HepG2 (cell line): ENCODE results near the gene PTCD2. TPM values are rescaled to one million over a fixed set of nuclear protein-coding genes. Genes with fewer than 3 reads are reported as not detected.
A peak's percentile ranks its signal among the peaks of the same experiment; 100 is the strongest.

Experiments
- HOXA3 ChIP-seq: sonication (generic); formaldehyde crosslinking; IDR thresholded peaks from 2 replicates; pipeline ENCODE4 v1.5.0; 2020; ENCODE audit warnings: missing genetic modification reagents
- ISL2 ChIP-seq: sonication (generic); formaldehyde crosslinking; IDR thresholded peaks from 2 replicates; pipeline ENCODE4 v1.5.0; 2020; ENCODE audit warnings: missing genetic modification reagents
- NFKB2 ChIP-seq: sonication (generic); formaldehyde crosslinking; IDR thresholded peaks from 2 replicates; pipeline ENCODE4 v1.4.0; 2020; ENCODE audit warnings: missing genetic modification reagents, borderline replicate concordance
- PAXIP1 ChIP-seq: sonication (generic); formaldehyde crosslinking; conservative IDR thresholded peaks from 2 replicates; pipeline ENCODE4 v1.4.0; 2020; ENCODE audit warnings: mild to moderate bottlenecking, missing genetic modification reagents, moderate library complexity
- SIN3B ChIP-seq: fragments of 150-350 bp; IDR thresholded peaks from 2 replicates; pipeline ENCODE4 v1.6.1; 2014; ENCODE audit warnings: low read length
- ZBTB21 ChIP-seq: sonication (generic); formaldehyde crosslinking; IDR thresholded peaks from 2 replicates; pipeline ENCODE4 v1.4.0; 2020; ENCODE audit warnings: missing genetic modification reagents
- ZBTB7A ChIP-seq: sonication (generic); formaldehyde crosslinking; IDR thresholded peaks from 2 replicates; pipeline ENCODE4 v1.8.0; 2022; ENCODE audit warnings: mild to moderate bottlenecking, missing genetic modification reagents
- polyA plus RNA-seq, 8 experiments: library from polyadenylated mRNA; depleted of rRNA in 3 of 8; stranded (reverse) in 7 of 8; unstranded in 1 of 8; fragments of >200 nt; fragmentation: Illumina TruSeq in 4 of 8; extraction: Trizol in 4 of 8; gene quantifications; 2 replicates each; pipeline versions ENCODE4 v1.2.1 to v1.2.3, GENCODE V29; 2011 to 2016; ENCODE audit warnings: low read depth in 4 of 8, missing spikeins in 1 of 8, mixed read lengths in 1 of 8; ENCODE audit not compliant: insufficient read depth in 1 of 8
- total RNA-seq, 5 experiments: library from RNA; depleted of rRNA; stranded (reverse); fragments of >200 nt; fragmentation: Illumina TruSeq; extraction: Trizol; gene quantifications; 2 replicates each; pipeline ENCODE4 v1.2.3, GENCODE V29; 2016; ENCODE audit warnings: low read depth in 1 of 5
- TF ChIP-seq, protein P1 (sequence below): sonication (generic); formaldehyde crosslinking; IDR thresholded peaks from 2 replicates; pipeline ENCODE4 v1.5.0; 2020; ENCODE audit warnings: mild to moderate bottlenecking, missing genetic modification reagents, borderline replicate concordance
- TF ChIP-seq, protein P2 (sequence below): IDR thresholded peaks from 2 replicates; pipeline ENCODE4 v1.4.0; 2020; ENCODE audit warnings: mild to moderate bottlenecking, missing genetic modification reagents
- TF ChIP-seq, protein P3 (sequence below): sonication (generic); formaldehyde crosslinking; IDR thresholded peaks from 2 replicates; pipeline ENCODE4 v1.5.0; 2020; ENCODE audit warnings: missing genetic modification reagents

The PTCD2 gene
- total and polyA plus RNA-seq, 2 of the 13 experiments (the other 11 are each of a cell fraction or from before 2014, with no cell fraction given) = 5.3 to 6.4 TPM

- TF ChIP-seq, protein P1, sequence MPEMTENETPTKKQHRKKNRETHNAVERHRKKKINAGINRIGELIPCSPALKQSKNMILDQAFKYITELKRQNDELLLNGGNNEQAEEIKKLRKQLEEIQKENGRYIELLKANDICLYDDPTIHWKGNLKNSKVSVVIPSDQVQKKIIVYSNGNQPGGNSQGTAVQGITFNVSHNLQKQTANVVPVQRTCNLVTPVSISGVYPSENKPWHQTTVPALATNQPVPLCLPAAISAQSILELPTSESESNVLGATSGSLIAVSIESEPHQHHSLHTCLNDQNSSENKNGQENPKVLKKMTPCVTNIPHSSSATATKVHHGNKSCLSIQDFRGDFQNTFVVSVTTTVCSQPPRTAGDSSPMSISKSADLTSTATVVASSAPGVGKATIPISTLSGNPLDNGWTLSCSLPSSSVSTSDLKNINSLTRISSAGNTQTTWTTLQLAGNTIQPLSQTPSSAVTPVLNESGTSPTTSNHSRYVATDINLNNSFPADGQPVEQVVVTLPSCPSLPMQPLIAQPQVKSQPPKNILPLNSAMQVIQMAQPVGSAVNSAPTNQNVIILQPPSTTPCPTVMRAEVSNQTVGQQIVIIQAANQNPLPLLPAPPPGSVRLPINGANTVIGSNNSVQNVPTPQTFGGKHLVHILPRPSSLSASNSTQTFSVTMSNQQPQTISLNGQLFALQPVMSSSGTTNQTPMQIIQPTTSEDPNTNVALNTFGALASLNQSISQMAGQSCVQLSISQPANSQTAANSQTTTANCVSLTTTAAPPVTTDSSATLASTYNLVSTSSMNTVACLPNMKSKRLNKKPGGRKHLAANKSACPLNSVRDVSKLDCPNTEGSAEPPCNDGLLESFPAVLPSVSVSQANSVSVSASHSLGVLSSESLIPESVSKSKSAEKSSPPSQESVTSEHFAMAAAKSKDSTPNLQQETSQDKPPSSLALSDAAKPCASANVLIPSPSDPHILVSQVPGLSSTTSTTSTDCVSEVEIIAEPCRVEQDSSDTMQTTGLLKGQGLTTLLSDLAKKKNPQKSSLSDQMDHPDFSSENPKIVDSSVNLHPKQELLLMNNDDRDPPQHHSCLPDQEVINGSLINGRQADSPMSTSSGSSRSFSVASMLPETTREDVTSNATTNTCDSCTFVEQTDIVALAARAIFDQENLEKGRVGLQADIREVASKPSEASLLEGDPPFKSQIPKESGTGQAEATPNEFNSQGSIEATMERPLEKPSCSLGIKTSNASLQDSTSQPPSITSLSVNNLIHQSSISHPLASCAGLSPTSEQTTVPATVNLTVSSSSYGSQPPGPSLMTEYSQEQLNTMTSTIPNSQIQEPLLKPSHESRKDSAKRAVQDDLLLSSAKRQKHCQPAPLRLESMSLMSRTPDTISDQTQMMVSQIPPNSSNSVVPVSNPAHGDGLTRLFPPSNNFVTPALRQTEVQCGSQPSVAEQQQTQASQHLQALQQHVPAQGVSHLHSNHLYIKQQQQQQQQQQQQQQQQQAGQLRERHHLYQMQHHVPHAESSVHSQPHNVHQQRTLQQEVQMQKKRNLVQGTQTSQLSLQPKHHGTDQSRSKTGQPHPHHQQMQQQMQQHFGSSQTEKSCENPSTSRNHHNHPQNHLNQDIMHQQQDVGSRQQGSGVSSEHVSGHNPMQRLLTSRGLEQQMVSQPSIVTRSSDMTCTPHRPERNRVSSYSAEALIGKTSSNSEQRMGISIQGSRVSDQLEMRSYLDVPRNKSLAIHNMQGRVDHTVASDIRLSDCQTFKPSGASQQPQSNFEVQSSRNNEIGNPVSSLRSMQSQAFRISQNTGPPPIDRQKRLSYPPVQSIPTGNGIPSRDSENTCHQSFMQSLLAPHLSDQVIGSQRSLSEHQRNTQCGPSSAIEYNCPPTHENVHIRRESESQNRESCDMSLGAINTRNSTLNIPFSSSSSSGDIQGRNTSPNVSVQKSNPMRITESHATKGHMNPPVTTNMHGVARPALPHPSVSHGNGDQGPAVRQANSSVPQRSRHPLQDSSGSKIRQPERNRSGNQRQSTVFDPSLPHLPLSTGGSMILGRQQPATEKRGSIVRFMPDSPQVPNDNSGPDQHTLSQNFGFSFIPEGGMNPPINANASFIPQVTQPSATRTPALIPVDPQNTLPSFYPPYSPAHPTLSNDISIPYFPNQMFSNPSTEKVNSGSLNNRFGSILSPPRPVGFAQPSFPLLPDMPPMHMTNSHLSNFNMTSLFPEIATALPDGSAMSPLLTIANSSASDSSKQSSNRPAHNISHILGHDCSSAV (CRISPR knock-in tag) = peak; percentile 93; the same call in 1 of the 2 replicates
- TF ChIP-seq ZBTB7A (peak; percentile 97), ZBTB21 (0 out of 2 replicates have a peak, but pooled peaks have one; percentile 18), PAXIP1 (CRISPR knock-in tag) (peak; percentile 36; the same call in 1 of the 2 replicates), ISL2 (no peak; the same call in 1 of the 2 replicates), HOXA3 (CRISPR knock-in tag) (peak; percentile 87), SIN3B (peak; percentile 76; the same call in 1 of the 2 replicates), NFKB2 (CRISPR knock-in tag) (peak; percentile 84; the same call in 1 of the 2 replicates)
- TF ChIP-seq, protein P2, sequence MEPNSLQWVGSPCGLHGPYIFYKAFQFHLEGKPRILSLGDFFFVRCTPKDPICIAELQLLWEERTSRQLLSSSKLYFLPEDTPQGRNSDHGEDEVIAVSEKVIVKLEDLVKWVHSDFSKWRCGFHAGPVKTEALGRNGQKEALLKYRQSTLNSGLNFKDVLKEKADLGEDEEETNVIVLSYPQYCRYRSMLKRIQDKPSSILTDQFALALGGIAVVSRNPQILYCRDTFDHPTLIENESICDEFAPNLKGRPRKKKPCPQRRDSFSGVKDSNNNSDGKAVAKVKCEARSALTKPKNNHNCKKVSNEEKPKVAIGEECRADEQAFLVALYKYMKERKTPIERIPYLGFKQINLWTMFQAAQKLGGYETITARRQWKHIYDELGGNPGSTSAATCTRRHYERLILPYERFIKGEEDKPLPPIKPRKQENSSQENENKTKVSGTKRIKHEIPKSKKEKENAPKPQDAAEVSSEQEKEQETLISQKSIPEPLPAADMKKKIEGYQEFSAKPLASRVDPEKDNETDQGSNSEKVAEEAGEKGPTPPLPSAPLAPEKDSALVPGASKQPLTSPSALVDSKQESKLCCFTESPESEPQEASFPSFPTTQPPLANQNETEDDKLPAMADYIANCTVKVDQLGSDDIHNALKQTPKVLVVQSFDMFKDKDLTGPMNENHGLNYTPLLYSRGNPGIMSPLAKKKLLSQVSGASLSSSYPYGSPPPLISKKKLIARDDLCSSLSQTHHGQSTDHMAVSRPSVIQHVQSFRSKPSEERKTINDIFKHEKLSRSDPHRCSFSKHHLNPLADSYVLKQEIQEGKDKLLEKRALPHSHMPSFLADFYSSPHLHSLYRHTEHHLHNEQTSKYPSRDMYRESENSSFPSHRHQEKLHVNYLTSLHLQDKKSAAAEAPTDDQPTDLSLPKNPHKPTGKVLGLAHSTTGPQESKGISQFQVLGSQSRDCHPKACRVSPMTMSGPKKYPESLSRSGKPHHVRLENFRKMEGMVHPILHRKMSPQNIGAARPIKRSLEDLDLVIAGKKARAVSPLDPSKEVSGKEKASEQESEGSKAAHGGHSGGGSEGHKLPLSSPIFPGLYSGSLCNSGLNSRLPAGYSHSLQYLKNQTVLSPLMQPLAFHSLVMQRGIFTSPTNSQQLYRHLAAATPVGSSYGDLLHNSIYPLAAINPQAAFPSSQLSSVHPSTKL = peak; percentile 21; the same call in 1 of the 2 replicates
- TF ChIP-seq, protein P3, sequence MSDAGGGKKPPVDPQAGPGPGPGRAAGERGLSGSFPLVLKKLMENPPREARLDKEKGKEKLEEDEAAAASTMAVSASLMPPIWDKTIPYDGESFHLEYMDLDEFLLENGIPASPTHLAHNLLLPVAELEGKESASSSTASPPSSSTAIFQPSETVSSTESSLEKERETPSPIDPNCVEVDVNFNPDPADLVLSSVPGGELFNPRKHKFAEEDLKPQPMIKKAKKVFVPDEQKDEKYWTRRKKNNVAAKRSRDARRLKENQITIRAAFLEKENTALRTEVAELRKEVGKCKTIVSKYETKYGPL (CRISPR knock-in tag) = no peak
Measured at GRCh38 chr5:72319976-72320752, at the start of gene PTCD2, which contains the start of gene MRPS27 (continued).
